ENCODE measurements around the gene TCF19. TPM values are rescaled to one million over a fixed set of nuclear protein-coding genes. Genes with fewer than 3 reads are reported as not detected.
"Not testable (repeated sequence)": the region's sequence is repeated elsewhere in the genome, so short reads cannot be mapped to it uniquely, and the experiment has no call there.

Gene TCF19
- total RNA-seq, 1 donor from 2014 or later, result 5.6 TPM

- intact Hi-C loops (cut with micrococcal nuclease), result no loop called here
- DNase-seq (no peak), ATAC-seq (no peak)
These were observed 1.7 kb upstream of the TCF19 start for GRCh38 chr6:31156641-31157040.

GRCh38 chr6:31157513-31158139 is 763 bp upstream of the TCF19 start, which contains the start of gene CCHCR1:
CCHCR1 (minus strand) TSS chr6:31157802; CDS start chr6:31157600, 202 bp downstream.
- ATAC-seq (peak; percentile 40), DNase-seq (no peak)
- intact Hi-C loops (cut with micrococcal nuclease), result no loop called here

- ATAC-seq (no peak), DNase-seq (no peak)
- intact Hi-C loops (cut with micrococcal nuclease), result no loop called here
These were observed 770 bp downstream of the TCF19 start for GRCh38 chr6:31158863-31159855.

GRCh38 chr6:31161216-31162126 is 3.1 kb downstream of the TCF19 start:
- DNase-seq, result no peak
- no peak for ATAC-seq
- intact Hi-C loops (cut with micrococcal nuclease), result no loop called here

GRCh38 chr6:31162463-31163165 is 4.2 kb downstream of the TCF19 start:
- no peak for ATAC-seq
- intact Hi-C loops (cut with micrococcal nuclease), result no loop called here
- DNase-seq, result no peak

GRCh38 chr6:31163922-31164321 is 5.5 kb downstream of the TCF19 start:
- intact Hi-C loops (cut with micrococcal nuclease), result no loop called here
- ATAC-seq, result peak; percentile 78
- no peak for DNase-seq

GRCh38 chr6:31164475-31165063 is 6.2 kb downstream of the TCF19 start:
- ATAC-seq; DNase-seq; intact Hi-C loops (cut with micrococcal nuclease): not testable (repeated sequence)

GRCh38 chr6:31165064-31165832 is 6.9 kb downstream of the TCF19 start:
- ATAC-seq; intact Hi-C loops (cut with micrococcal nuclease); DNase-seq: not testable (repeated sequence)

GRCh38 chr6:31165986-31166385 is 7.6 kb downstream of the TCF19 start:
- ATAC-seq (no peak), DNase-seq (no peak)
- intact Hi-C loops (cut with micrococcal nuclease), result no loop called here

GRCh38 chr6:31168606-31169005 is 10.2 kb downstream of the TCF19 start:
- no peak for ATAC-seq
- intact Hi-C loops (cut with micrococcal nuclease), result no loop called here

GRCh38 chr6:31169123-31169857 is 10.9 kb downstream of the TCF19 start:
- no peak for ATAC-seq
- intact Hi-C loops (cut with micrococcal nuclease), result no loop called here

More at GRCh38 chr6:31168606-31169005, 10.2 kb downstream of the TCF19 start:
- no peak for DNase-seq

GRCh38 chr6:31169858-31170599 is 11.6 kb downstream of the TCF19 start:
- DNase-seq; intact Hi-C loops (cut with micrococcal nuclease); ATAC-seq: not testable (repeated sequence)

More at GRCh38 chr6:31169123-31169857, 10.9 kb downstream of the TCF19 start:
- DNase-seq, result no peak

- no peak for DNase-seq
- no peak for ATAC-seq
- intact Hi-C loops (cut with micrococcal nuclease), result no loop called here
These were observed 12.2 kb downstream of the TCF19 start, which contains the start of gene POU5F1 for GRCh38 chr6:31170600-31170881. POU5F1 (minus strand) TSS chr6:31170682; CDS start chr6:31170620, 62 bp downstream.

GRCh38 chr6:31170987-31171671 is 12.7 kb downstream of the TCF19 start:
- intact Hi-C loops (cut with micrococcal nuclease), result no loop called here
- no peak for ATAC-seq
- DNase-seq, result no peak

Measured in left ventricle myocardium superior (tissue), 1 donor.